ENCODE data around the gene STIM1.

GRCh38 chr11:4019891-4020290, 164.4 kb downstream of the STIM1 start:
- no peak for TF ChIP-seq FOXP4 (CRISPR knock-in tag; IDR thresholded peaks at IDR 0.05)
- TF ChIP-seq JUN (CRISPR knock-in tag; IDR thresholded peaks at IDR 0.05), result no peak
- TF ChIP-seq FOXP1 (CRISPR knock-in tag; IDR thresholded peaks at IDR 0.05; ENCODE audit: borderline replicate concordance), result no peak
- TF ChIP-seq PRRX2 (CRISPR knock-in tag; IDR thresholded peaks at IDR 0.05), result no peak
- TF ChIP-seq ATF2 (CRISPR knock-in tag; IDR thresholded peaks at IDR 0.05; ENCODE audit: borderline replicate concordance, low read depth), result no peak
- no peak for TF ChIP-seq ETV6 (CRISPR knock-in tag; IDR thresholded peaks at IDR 0.05)
- TF ChIP-seq CTCF (IDR thresholded peaks at IDR 0.05), result no peak
- TF ChIP-seq FOXK1 (CRISPR knock-in tag; IDR thresholded peaks at IDR 0.05), result no peak
- TF ChIP-seq AR (CRISPR knock-in tag; IDR thresholded peaks at IDR 0.05), result no peak
- TF ChIP-seq ATF3 (CRISPR knock-in tag; conservative IDR thresholded peaks at IDR 0.05), result no peak
- TF ChIP-seq MYBL2 (CRISPR knock-in tag; IDR thresholded peaks at IDR 0.05), result no peak
- TF ChIP-seq TEAD4 (CRISPR knock-in tag; IDR thresholded peaks at IDR 0.05), result no peak
- no peak for TF ChIP-seq IRF2 (CRISPR knock-in tag; IDR thresholded peaks at IDR 0.05; ENCODE audit: borderline replicate concordance, low read depth)

All from WTC11 (cell line).